KG1 (cell line): ENCODE data around the gene MSANTD1.

Experiments used
- DNase-seq: peaks from one replicate; lab custom pipeline; 2025; lab: John Stamatoyannopoulos, UW

The MSANTD1 gene

GRCh38 chr4:3303923-3304710 is 55.2 kb downstream of the MSANTD1 start:
- no peak for DNase-seq

- DNase-seq, result no peak
Observed at GRCh38 chr4:3304831-3305609, 56.1 kb downstream of the MSANTD1 start.

GRCh38 chr4:3305610-3306371 is 56.8 kb downstream of the MSANTD1 start:
- no peak for DNase-seq
